A549 (cell line): ENCODE results near the gene CNTNAP5. TPM values are rescaled to one million over a fixed set of nuclear protein-coding genes. Genes with fewer than 3 reads are reported as not detected.

ENCODE experiments used
- ATAC-seq, 2 experiments: fragments of 200-7000 bp in 1 of 2; fragments of >200 bp in 1 of 2; cut with Nextera tagmentation in 1 of 2; cut with Tn5 transposase in 1 of 2; 3 replicates each; pipeline versions ENCODE4 v1.8.0 to v1.9.1; 2018 to 2020; ENCODE audit warnings: mild to moderate bottlenecking in 1 of 2, moderate library complexity in 1 of 2
- CTCF ChIA-PET: fragments of 300-600 bp; sonication (Branson Sonifier 250); formaldehyde crosslinking; extraction: SDS; loops from one replicate; lab custom pipeline; 2021; ENCODE audit warnings: antibody characterized with exemption, inconsistent platforms; lab: Yijun Ruan, JAX
- POLR2A ChIA-PET: fragments of 350-600 bp; formaldehyde crosslinking; extraction: SDS; loops from one replicate; lab custom pipeline; 2021; ENCODE audit warnings: antibody characterized with exemption, inconsistent platforms; lab: Yijun Ruan, JAX
- DNase-seq, 2 experiments: peaks; one replicate each; pipeline versions ENCODE4 v3.0.0 to v3.0.0-alpha.2; 2011 to 2016; ENCODE audit warnings: low read depth in 1 of 2, low spot score in 1 of 2
- FAIRE-seq: peaks from 2 replicates; lab custom pipeline; 2011; peaks lifted over from hg19 to GRCh38; lab: Jason Lieb, UNC
- H3K27ac ChIP-seq, 2 experiments: fragments of >200 bp; sonication (Bioruptor Twin); formaldehyde crosslinking; 3 replicates each; pipeline ENCODE4 v1.5.1; 2016 to 2017
- H3K4me1 ChIP-seq: fragments of >200 bp; sonication (Bioruptor Twin); formaldehyde crosslinking; 3 replicates; pipeline ENCODE4 v1.6.1; 2016
- H3K4me2 ChIP-seq: fragments of >200 bp; sonication (Bioruptor Twin); formaldehyde crosslinking; 3 replicates; pipeline ENCODE4 v1.6.1; 2016
- H3K4me3 ChIP-seq: fragments of >200 bp; sonication (Bioruptor Twin); formaldehyde crosslinking; 3 replicates; pipeline ENCODE4 v1.5.1; 2016
- H3K9me3 ChIP-seq: fragments of >200 bp; sonication (Bioruptor Twin); formaldehyde crosslinking; 3 replicates; pipeline ENCODE4 v1.6.1; 2016
- ATOH8 ChIP-seq: fragments of 250-450 bp; sonication (Bioruptor Pico); IDR thresholded peaks from 2 replicates; pipeline ENCODE4 v1.5.0; 2020; ENCODE audit warnings: low read depth, mild to moderate bottlenecking, moderate library complexity
- BHLHE40 ChIP-seq: IDR thresholded peaks from 2 replicates; pipeline ENCODE4 v1.6.1; 2012; ENCODE audit warnings: low read depth, low read length, inconsistent platforms
- CEBPB ChIP-seq, 2 experiments: fragments of >200 bp in 1 of 2; sonication (Bioruptor Twin) in 1 of 2; formaldehyde crosslinking in 1 of 2; IDR thresholded peaks; 2 replicates each; pipeline ENCODE4 v1.6.1; 2012 to 2016
- CTCF ChIP-seq: fragments of >200 bp; sonication (Bioruptor Twin); formaldehyde crosslinking; IDR thresholded peaks from 3 replicates; pipeline ENCODE4 v1.5.1; 2016
- ELK1 ChIP-seq: fragments of 150-350 bp; IDR thresholded peaks from 2 replicates; pipeline ENCODE4 v1.6.1; 2014; ENCODE audit warnings: low read depth, mild to moderate bottlenecking, low read length
- EP300 ChIP-seq, 2 experiments: fragments of >200 bp; sonication (Bioruptor Twin); formaldehyde crosslinking; IDR thresholded peaks; 2 replicates in 1 of 2; 3 replicates in 1 of 2; pipeline ENCODE4 v1.6.1; 2016 to 2017
- FOXS1 ChIP-seq: fragments of 250-450 bp; sonication (Bioruptor Pico); IDR thresholded peaks from 2 replicates; pipeline ENCODE4 v1.5.0; 2020; ENCODE audit warnings: mild to moderate bottlenecking, moderate library complexity
- HDAC2 ChIP-seq: fragments of 200-600 bp; sonication (generic); IDR thresholded peaks from 2 replicates; pipeline ENCODE4 v1.6.1; 2016
- HES2 ChIP-seq: fragments of >200 bp; sonication (Bioruptor Twin); formaldehyde crosslinking; IDR thresholded peaks from 2 replicates; pipeline ENCODE4 v1.6.1; 2016
- JUN ChIP-seq, 2 experiments: fragments of >200 bp; sonication (Bioruptor Twin); formaldehyde crosslinking; IDR thresholded peaks; 2 replicates in 1 of 2; 3 replicates in 1 of 2; pipeline ENCODE4 v1.6.1; 2016 to 2017
- JUNB ChIP-seq: fragments of >200 bp; sonication (Bioruptor Twin); formaldehyde crosslinking; IDR thresholded peaks from 2 replicates; pipeline ENCODE4 v1.6.1; 2016
- KDM1A ChIP-seq: fragments of 200-600 bp; sonication (generic); IDR thresholded peaks from 2 replicates; pipeline ENCODE4 v1.6.1; 2016; ENCODE audit warnings: low read depth, mild to moderate bottlenecking
- KDM5A ChIP-seq: fragments of 200-600 bp; sonication (generic); IDR thresholded peaks from 2 replicates; pipeline ENCODE4 v1.6.1; 2016; ENCODE audit warnings: antibody characterized with exemption, mild to moderate bottlenecking
- MAFK ChIP-seq: fragments of 450-650 bp; IDR thresholded peaks from 2 replicates; pipeline ENCODE4 v1.6.1; 2014; ENCODE audit not compliant: partially characterized antibody
- NPAS2 ChIP-seq: fragments of 250-450 bp; sonication (Bioruptor Pico); IDR thresholded peaks from 2 replicates; pipeline ENCODE4 v1.8.0; 2022; ENCODE audit warnings: mild to moderate bottlenecking, moderate library complexity, borderline replicate concordance
- RAD21 ChIP-seq, 2 experiments: fragments of >200 bp in 1 of 2; sonication (Bioruptor Twin) in 1 of 2; formaldehyde crosslinking in 1 of 2; IDR thresholded peaks in 1 of 2; conservative IDR thresholded peaks in 1 of 2; 2 replicates in 1 of 2; 3 replicates in 1 of 2; pipeline ENCODE4 v1.6.1; 2012 to 2018; ENCODE audit warnings: inconsistent platforms in 1 of 2
- SMC3 ChIP-seq: fragments of >200 bp; sonication (Bioruptor Twin); formaldehyde crosslinking; IDR thresholded peaks from 3 replicates; pipeline ENCODE4 v1.6.1; 2018; ENCODE audit warnings: inconsistent platforms
- TFCP2L1 ChIP-seq: fragments of 250-450 bp; sonication (Bioruptor Pico); IDR thresholded peaks from 2 replicates; pipeline ENCODE4 v1.5.0; 2021; ENCODE audit warnings: mild to moderate bottlenecking
- ZC3H11A ChIP-seq: fragments of 450-650 bp; IDR thresholded peaks from 2 replicates; pipeline ENCODE4 v1.6.1; 2014; ENCODE audit warnings: antibody characterized with exemption, mild to moderate bottlenecking
- ZFP36 ChIP-seq: fragments of 450-650 bp; IDR thresholded peaks from 2 replicates; pipeline ENCODE4 v1.6.1; 2014; ENCODE audit warnings: borderline replicate concordance; ENCODE audit not compliant: partially characterized antibody
- ZSCAN20 ChIP-seq: fragments of 250-450 bp; sonication (Bioruptor Pico); IDR thresholded peaks from 2 replicates; pipeline ENCODE4 v1.8.0; 2022; ENCODE audit warnings: mild to moderate bottlenecking, moderate library complexity
- WGBS: methylation state at CpG from one replicate; pipeline ENCODE4 v1.1.6; 2017; ENCODE audit errors: missing lambda C conversion rate; 5-methylcytosine and 5-hydroxymethylcytosine counted together
- polyA plus RNA-seq, 4 experiments: library from polyadenylated mRNA; depleted of rRNA in 3 of 4; stranded (reverse); fragments of >200 nt; fragmentation: RNase III in 1 of 4; extraction: RNeasy Plus Mini Kit Qiagen cat#74134 plus additional on column Dnase treatment in 1 of 4; gene quantifications; 2 replicates in 3 of 4; 3 replicates in 1 of 4; pipeline ENCODE4 v1.2.3, GENCODE V29; 2011 to 2017

The CNTNAP5 gene
- polyA plus RNA-seq, 2 of the 4 experiments (the other 2 are of a cell fraction) = not detected

DNA sequence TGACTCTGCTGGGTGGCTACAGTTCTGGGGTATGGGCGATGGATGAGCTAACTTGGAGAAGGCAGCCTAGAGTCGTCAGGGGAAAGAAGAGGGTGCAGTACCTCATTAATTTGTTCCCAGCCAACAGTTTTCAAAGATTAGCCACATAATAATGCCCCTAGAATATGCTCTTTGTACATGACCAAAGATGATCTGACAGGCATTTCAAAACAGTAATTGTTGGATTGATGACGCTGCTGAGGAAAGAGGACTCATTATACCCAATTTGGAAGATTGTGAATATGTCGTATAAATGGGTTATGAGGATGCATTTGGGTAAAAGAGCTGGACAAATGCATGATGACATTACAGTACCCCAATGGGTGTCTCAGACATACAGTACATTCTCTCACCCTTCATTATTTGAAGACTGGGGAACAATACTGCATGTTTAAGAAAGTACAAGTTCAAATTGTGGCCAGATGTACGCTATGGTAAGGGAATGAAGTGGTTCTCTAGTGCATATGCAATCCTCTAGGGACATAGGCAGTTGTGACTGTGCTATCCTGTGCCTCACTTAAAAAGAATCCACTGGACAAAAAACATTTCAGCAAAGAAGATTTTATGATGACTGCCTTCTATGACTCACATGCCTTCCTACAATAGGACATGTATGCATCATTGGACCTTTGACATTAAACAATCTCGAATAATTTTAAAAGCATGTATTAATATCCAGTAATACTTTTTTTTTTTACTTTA lies 233.2 kb downstream of the CNTNAP5 start (continued):
- TF ChIP-seq ZSCAN20 (CRISPR knock-in tag) (no peak), HDAC2 (no peak), TFCP2L1 (CRISPR knock-in tag) (no peak), JUNB (no peak), CEBPB (IDR thresholded peaks at IDR 0.05) (no peak), RAD21 (conservative IDR thresholded peaks at IDR 0.05 in 1 of 2, IDR thresholded peaks at IDR 0.05 in 1 of 2) (no peak), JUN (IDR thresholded peaks at IDR 0.05) (no peak), ELK1 (no peak)

GRCh38 chr2:124261456-124261855 lies 236.4 kb downstream of the CNTNAP5 start:
- no peak for ATAC-seq
- Histone ChIP-seq H3K27ac (no peak overlapping the region), H3K4me3 (no peak overlapping the region)
- FAIRE-seq = no peak
- DNase-seq = no peak
- 7% methylated on average over 5 of the region's 5 CpGs for WGBS
- no peak for TF ChIP-seq FOXS1 (CRISPR knock-in tag)
- no peak for TF ChIP-seq ELK1
- TF ChIP-seq ZFP36 = no peak
- no peak for TF ChIP-seq HES2
- TF ChIP-seq KDM1A = no peak
- TF ChIP-seq, all 56 proteins: peak for 0
- CTCF ChIA-PET = no interaction called here
- Histone ChIP-seq H3K4me2 (no peak overlapping the region), H3K4me1 (no peaks in the 10 kb centered on the region), H3K9me3 (no peaks in the 10 kb centered on the region)
- POLR2A ChIA-PET = no interaction called here

GRCh38 chr2:124264551-124265091 lies 239.5 kb downstream of the CNTNAP5 start:
- WGBS = 13% methylated on average over 6 of the region's 6 CpGs
- FAIRE-seq = no peak
- no peak overlapping the region for H3K4me2 ChIP-seq

GRCh38 chr2:124267794-124268193 lies 242.7 kb downstream of the CNTNAP5 start:
- no peak for FAIRE-seq
- ChIA-PET CTCF (no interaction called here), POLR2A (no interaction called here)

More at GRCh38 chr2:124264551-124265091, 239.5 kb downstream of the CNTNAP5 start:
- Histone ChIP-seq H3K27ac (no peak overlapping the region), H3K4me1 (no peaks in the 10 kb centered on the region), H3K9me3 (no peaks in the 10 kb centered on the region), H3K4me3 (no peak overlapping the region)
- DNase-seq (no peak), ATAC-seq (no peak)
- ChIA-PET POLR2A (no interaction called here), CTCF (no interaction called here)
- TF ChIP-seq MAFK = no peak
- no peak for TF ChIP-seq TFCP2L1 (CRISPR knock-in tag)

GRCh38 chr2:124269348-124269747 lies 244.3 kb downstream of the CNTNAP5 start:
- no peak overlapping the region for H3K4me3 ChIP-seq
- DNase-seq = no peak
- no peak overlapping the region for H3K27ac ChIP-seq
- no peak for ATAC-seq
- H3K4me2 ChIP-seq = no peak overlapping the region
- H3K4me1 ChIP-seq = no peaks in the 10 kb centered on the region
- no peaks in the 10 kb centered on the region for H3K9me3 ChIP-seq
- TF ChIP-seq KDM5A (no peak), NPAS2 (CRISPR knock-in tag) (no peak), ZC3H11A (no peak), BHLHE40 (no peak), JUN (IDR thresholded peaks at IDR 0.05) (no peak), CTCF (no peak), TFCP2L1 (CRISPR knock-in tag) (no peak), SMC3 (no peak), ATOH8 (CRISPR knock-in tag) (no peak)
- ChIA-PET POLR2A (no interaction called here), CTCF (no interaction called here)
- WGBS = 10% methylated on average over 7 of the region's 7 CpGs
- no peak for FAIRE-seq

More at GRCh38 chr2:124267794-124268193, 242.7 kb downstream of the CNTNAP5 start:
- ATAC-seq (no peak), DNase-seq (no peak)
- Histone ChIP-seq H3K9me3 (no peaks in the 10 kb centered on the region), H3K27ac (no peak overlapping the region), H3K4me1 (no peaks in the 10 kb centered on the region), H3K4me2 (no peak overlapping the region), H3K4me3 (no peak overlapping the region)
- 8% methylated on average over 5 of the region's 5 CpGs for WGBS
- TF ChIP-seq EP300 (IDR thresholded peaks at IDR 0.05) = no peak
- TF ChIP-seq SMC3 = no peak
